GM23248 (cell line): ENCODE results near the gene TBC1D22A. TPM values are rescaled to one million over a fixed set of nuclear protein-coding genes. Genes with fewer than 3 reads are reported as not detected.

ENCODE experiments used
- DNase-seq: peaks from one replicate; pipeline ENCODE4 v3.0.0-alpha.2; 2015
- H2AFZ ChIP-seq: fragments of 200-600 bp; sonication (generic); 2 replicates; pipeline ENCODE4 v1.6.1; 2016; ENCODE audit warnings: antibody characterized with exemption
- H3F3A ChIP-seq: fragments of 200-600 bp; sonication (generic); 2 replicates; pipeline ENCODE4 v1.6.1; 2016; ENCODE audit warnings: mild to moderate bottlenecking, antibody characterized with exemption, mixed run types; ENCODE audit not compliant: insufficient read depth
- H3K27ac ChIP-seq: fragments of 200-600 bp; sonication (generic); 2 replicates; pipeline ENCODE4 v1.5.1; 2016; ENCODE audit warnings: mild to moderate bottlenecking
- H3K27me3 ChIP-seq: fragments of 200-600 bp; sonication (generic); replicated peaks from 2 replicates; pipeline ENCODE4 v1.6.1; 2016; ENCODE audit warnings: mild to moderate bottlenecking; ENCODE audit not compliant: insufficient read depth
- H3K36me3 ChIP-seq: fragments of 200-600 bp; sonication (generic); 2 replicates; pipeline ENCODE4 v1.6.1; 2016; ENCODE audit warnings: low read depth, mild to moderate bottlenecking
- H3K4me1 ChIP-seq: fragments of 200-600 bp; sonication (generic); 2 replicates; pipeline ENCODE4 v1.6.1; 2016; ENCODE audit warnings: mild to moderate bottlenecking; ENCODE audit not compliant: insufficient read depth
- H3K4me2 ChIP-seq: fragments of 200-600 bp; sonication (generic); one replicate; pipeline ENCODE4 v1.6.1; 2016; ENCODE audit warnings: mild to moderate bottlenecking; ENCODE audit not compliant: unreplicated experiment
- H3K4me3 ChIP-seq: fragments of 200-600 bp; sonication (generic); 2 replicates; pipeline ENCODE4 v1.5.1; 2016; ENCODE audit warnings: mild to moderate bottlenecking
- H3K79me2 ChIP-seq: fragments of 200-600 bp; sonication (generic); 2 replicates; pipeline ENCODE4 v1.6.1; 2016; ENCODE audit warnings: mild to moderate bottlenecking; ENCODE audit not compliant: insufficient read depth
- H3K9ac ChIP-seq: fragments of 200-600 bp; sonication (generic); 2 replicates; pipeline ENCODE4 v1.6.1; 2016; ENCODE audit warnings: mild to moderate bottlenecking
- H3K9me2 ChIP-seq: fragments of 200-600 bp; sonication (generic); 2 replicates; pipeline ENCODE4 v1.6.1; 2016; ENCODE audit warnings: mixed run types, mild to moderate bottlenecking, moderate library complexity; ENCODE audit not compliant: insufficient read depth
- H3K9me3 ChIP-seq: fragments of 200-600 bp; sonication (generic); one replicate; pipeline ENCODE4 v1.6.1; 2017; ENCODE audit warnings: low read depth
- H4K20me1 ChIP-seq: fragments of 200-600 bp; sonication (generic); 2 replicates; pipeline ENCODE4 v1.6.0; 2016; ENCODE audit not compliant: insufficient read depth
- EZH2 ChIP-seq: fragments of 200-600 bp; sonication (generic); IDR thresholded peaks from 2 replicates; pipeline ENCODE4 v1.6.1; 2018; ENCODE audit warnings: antibody characterized with exemption, mild to moderate bottlenecking; ENCODE audit not compliant: insufficient read depth, poor library complexity, severe bottlenecking
- EZH2phosphoT487 ChIP-seq: fragments of 200-600 bp; sonication (generic); IDR thresholded peaks from 2 replicates; pipeline ENCODE4 v1.6.1; 2018; ENCODE audit warnings: antibody characterized with exemption, moderate library complexity, mild to moderate bottlenecking, low read depth; ENCODE audit not compliant: insufficient read depth
- WGBS, 2 experiments: methylation state at CpG; one replicate each; pipeline ENCODE4 v1.1.6; 2015 to 2017; ENCODE audit warnings: low lambda C conversion rate in 2 of 2, low coverage in 1 of 2; ENCODE audit errors: missing lambda C conversion rate in 2 of 2; 5-methylcytosine and 5-hydroxymethylcytosine counted together
- in situ Hi-C: fragments of 300-500 bp; cut with MboI; formaldehyde crosslinking; loops from 2 replicates; pipeline ENCODE4 v1.15.0; 2020
- polyA plus RNA-seq: library from polyadenylated mRNA; unstranded; fragments of >200 nt; fragmentation: Nextera tagmentation; extraction: Ambion mirVana; gene quantifications from 2 replicates; pipeline ENCODE4 v1.2.1, GENCODE V29; 2016
- total RNA-seq: library from RNA; depleted of rRNA; stranded (reverse); fragments of >200 nt; shearing (Covaris generic); gene quantifications from 2 replicates; pipeline ENCODE4 v1.2.3, GENCODE V29; 2014

TBC1D22A gene
- total and polyA plus RNA-seq, 2 experiments from 2014 or later: 12.3 to 16.9 TPM

- no peak overlapping the region for H3K27ac ChIP-seq
- H3K4me1 ChIP-seq: no peaks in the 10 kb centered on the region
- no peak overlapping the region for H3K4me2 ChIP-seq
- no peaks in the 10 kb centered on the region for H3K9me2 ChIP-seq
- no peak for DNase-seq
- H3K27me3 ChIP-seq: no peaks in the 10 kb centered on the region
- no peak for TF ChIP-seq EZH2phosphoT487
- no peak for TF ChIP-seq EZH2
- no peaks in the 10 kb centered on the region for H3F3A ChIP-seq
- 88 to 90% methylated on average over 5 of the region's 5 CpGs for WGBS, 2 experiments
- no peaks in the 10 kb centered on the region for H3K79me2 ChIP-seq
- no peaks in the 10 kb centered on the region for H3K9me3 ChIP-seq
- no peak overlapping the region for H3K9ac ChIP-seq
- no peaks in the 10 kb centered on the region for H3K36me3 ChIP-seq
- no peak overlapping the region for H2AFZ ChIP-seq
- H3K4me3 ChIP-seq: no peak overlapping the region
- H4K20me1 ChIP-seq: no peaks in the 10 kb centered on the region
- in situ Hi-C loops: no loop called here
Measured at GRCh38 chr22:47008208-47008885, 245.9 kb downstream of the TBC1D22A start.

GRCh38 chr22:47009304-47010101, 247.1 kb downstream of the TBC1D22A start:
- H3K4me1 ChIP-seq: no peaks in the 10 kb centered on the region
- no peaks in the 10 kb centered on the region for H3K79me2 ChIP-seq
- no peak overlapping the region for H2AFZ ChIP-seq
- H3K4me2 ChIP-seq: no peak overlapping the region
- no peak overlapping the region for H3K4me3 ChIP-seq
- TF ChIP-seq EZH2 (no peak), EZH2phosphoT487 (no peak)
- H4K20me1 ChIP-seq: no peaks in the 10 kb centered on the region
- H3K27ac ChIP-seq: no peak overlapping the region
- H3F3A ChIP-seq: no peaks in the 10 kb centered on the region
- H3K9me2 ChIP-seq: no peaks in the 10 kb centered on the region
- no peaks in the 10 kb centered on the region for H3K27me3 ChIP-seq
- no peak for DNase-seq
- WGBS, 2 experiments: 92 to 95% methylated on average over 8 of the region's 8 CpGs
- H3K9me3 ChIP-seq: no peaks in the 10 kb centered on the region
- no peak overlapping the region for H3K9ac ChIP-seq
- no peaks in the 10 kb centered on the region for H3K36me3 ChIP-seq
- in situ Hi-C loops: no loop called here

- no peaks in the 10 kb centered on the region for H3K4me1 ChIP-seq
- DNase-seq: no peak
Measured at GRCh38 chr22:47010211-47010610, 247.8 kb downstream of the TBC1D22A start.

GRCh38 chr22:47011131-47011858, 248.8 kb downstream of the TBC1D22A start:
- no peak overlapping the region for H2AFZ ChIP-seq
- no peak overlapping the region for H3K9ac ChIP-seq
- H3K9me2 ChIP-seq: no peaks in the 10 kb centered on the region
- TF ChIP-seq EZH2 (no peak), EZH2phosphoT487 (no peak)
- H3K36me3 ChIP-seq: no peaks in the 10 kb centered on the region
- H3K4me3 ChIP-seq: no peak overlapping the region
- H3K27me3 ChIP-seq: no peaks in the 10 kb centered on the region
- in situ Hi-C loops: no loop called here
- H3K9me3 ChIP-seq: no peaks in the 10 kb centered on the region
- WGBS, 2 experiments: 85 to 86% methylated on average over 12 of the region's 12 CpGs
- no peaks in the 10 kb centered on the region for H3K4me1 ChIP-seq
- no peaks in the 10 kb centered on the region for H3F3A ChIP-seq
- H3K4me2 ChIP-seq: no peak overlapping the region
- no peaks in the 10 kb centered on the region for H4K20me1 ChIP-seq
- H3K79me2 ChIP-seq: no peaks in the 10 kb centered on the region
- DNase-seq: no peak
- no peak overlapping the region for H3K27ac ChIP-seq

More at GRCh38 chr22:47010211-47010610, 247.8 kb downstream of the TBC1D22A start:
- Histone ChIP-seq H3K9me2 (no peaks in the 10 kb centered on the region), H3K79me2 (no peaks in the 10 kb centered on the region), H2AFZ (no peak overlapping the region), H4K20me1 (no peaks in the 10 kb centered on the region), H3K4me3 (no peak overlapping the region), H3K27me3 (no peaks in the 10 kb centered on the region), H3K9me3 (no peaks in the 10 kb centered on the region), H3K9ac (no peak overlapping the region), H3K36me3 (no peaks in the 10 kb centered on the region), H3K4me2 (no peak overlapping the region), H3F3A (no peaks in the 10 kb centered on the region), H3K27ac (no peak overlapping the region)
- 95 to 96% methylated on average over 10 of the region's 10 CpGs for WGBS, 2 experiments
- in situ Hi-C loops: no loop called here
- no peak for TF ChIP-seq EZH2
- no peak for TF ChIP-seq EZH2phosphoT487
